Measurements from ENCODE around the gene HORMAD2.

Gene HORMAD2

DNA sequence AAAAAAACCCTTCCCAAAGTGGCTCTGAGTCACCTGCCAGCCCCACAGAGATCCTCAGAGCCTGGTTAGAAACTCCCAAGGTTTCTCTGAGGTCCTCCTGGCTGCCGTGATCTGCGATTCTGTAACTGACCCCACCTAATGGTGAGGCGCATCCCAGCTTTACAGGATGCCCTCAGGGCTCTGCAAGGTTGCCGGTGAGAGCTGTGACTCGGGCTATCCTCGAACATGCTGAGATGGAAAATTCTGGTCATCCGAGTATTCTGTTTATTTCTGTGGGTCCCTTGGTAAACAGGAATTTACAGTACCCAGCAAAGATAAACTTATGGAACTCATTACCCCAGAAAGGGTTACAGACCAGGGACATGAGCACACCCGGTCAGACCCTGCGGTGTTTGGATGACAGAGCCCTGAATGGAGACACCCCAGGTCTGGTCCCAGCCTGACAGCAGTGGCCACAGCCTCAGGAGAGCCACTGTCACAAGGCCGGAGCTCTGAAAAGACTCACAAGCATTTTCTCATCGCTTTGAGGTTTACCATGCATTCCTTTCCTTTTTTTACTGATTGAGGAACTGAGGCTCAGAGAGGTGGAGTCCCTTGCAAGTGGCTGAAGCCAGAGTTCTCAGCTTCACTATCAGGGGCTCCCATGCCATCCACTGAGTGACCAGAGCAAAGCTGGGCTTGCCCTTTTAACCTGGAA, 144.0 kb downstream of the HORMAD2 start:
- in situ Hi-C loops (cut with MboI; ENCODE audit: low sequenced_read_pairs): no loop called here

DNA sequence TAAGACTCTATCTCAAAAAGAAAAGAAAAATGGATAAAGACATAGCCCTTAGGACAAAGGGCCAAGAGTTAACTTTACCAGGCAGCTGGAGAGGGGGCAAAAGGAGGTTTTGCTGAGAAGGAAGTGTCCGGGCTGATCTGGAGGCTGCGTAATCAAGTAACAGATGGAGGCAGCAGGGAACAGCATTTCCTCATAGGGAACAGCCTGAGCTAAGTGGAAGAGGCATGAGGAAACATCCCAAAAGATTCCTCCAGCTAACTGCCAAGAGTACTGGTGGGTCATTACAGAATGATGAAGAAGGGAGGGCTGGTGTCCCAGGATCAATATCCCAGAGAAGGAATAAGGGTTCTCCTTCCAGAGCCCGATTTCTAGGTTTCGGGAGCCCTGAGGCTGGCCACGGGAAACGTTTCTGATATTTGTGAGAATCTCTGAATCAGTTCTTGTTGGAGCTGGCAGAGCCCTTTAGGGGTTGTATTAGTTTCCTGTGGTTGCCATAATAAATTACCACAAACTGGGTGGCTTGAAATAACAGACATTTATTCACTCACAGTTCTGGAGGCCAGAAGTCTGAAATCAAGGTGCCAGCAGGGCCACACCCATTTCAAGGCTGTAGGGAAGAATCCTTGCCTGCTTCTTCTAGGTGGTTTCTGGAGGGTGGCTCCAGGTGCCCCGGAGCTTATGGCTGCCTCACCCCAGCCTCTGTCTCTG, 145.1 kb downstream of the HORMAD2 start:
- in situ Hi-C loops (cut with MboI; ENCODE audit: low sequenced_read_pairs): no loop called here

DNA sequence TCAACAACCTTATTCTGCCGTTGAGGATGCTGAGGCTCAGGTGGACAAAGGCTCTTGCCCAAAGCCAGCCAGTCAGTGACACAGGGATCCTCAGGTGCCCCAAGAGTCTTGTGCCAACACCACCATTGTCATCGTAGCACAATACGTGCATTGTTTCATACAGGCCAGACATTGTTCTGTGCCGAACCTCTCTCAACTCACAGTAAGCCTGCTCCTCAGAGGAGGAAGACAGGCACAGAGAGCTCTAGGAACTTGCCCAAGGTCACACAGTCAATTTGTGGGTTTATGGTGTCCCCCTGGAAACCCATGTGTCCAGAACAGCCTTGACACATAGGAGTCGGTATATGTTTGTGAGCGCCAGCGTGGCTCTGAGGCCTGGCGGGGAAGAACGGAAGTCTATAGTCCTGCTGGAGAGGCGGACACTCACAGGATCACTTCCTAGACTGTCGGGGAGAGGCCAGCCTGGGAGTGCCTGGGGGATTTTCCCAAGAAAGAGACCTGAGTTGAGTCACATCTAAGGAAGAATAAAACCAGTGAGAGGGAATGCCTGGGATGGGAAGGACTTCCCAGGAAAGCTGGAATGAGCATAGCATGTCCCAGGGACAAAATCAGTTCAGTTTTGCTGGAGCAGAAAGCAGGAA, 146.0 kb downstream of the HORMAD2 start:
- in situ Hi-C loops (cut with MboI; ENCODE audit: low sequenced_read_pairs): no loop called here
